ENCODE data around the gene SYT2. TPM values are rescaled to one million over a fixed set of nuclear protein-coding genes. Genes with fewer than 3 reads are reported as not detected.
"Not testable (repeated sequence)": the region's sequence is repeated elsewhere in the genome, so short reads cannot be mapped to it uniquely, and the experiment has no call there.

SYT2 gene
- total RNA-seq, 1 experiment from 2014 or later = not detected

DNA sequence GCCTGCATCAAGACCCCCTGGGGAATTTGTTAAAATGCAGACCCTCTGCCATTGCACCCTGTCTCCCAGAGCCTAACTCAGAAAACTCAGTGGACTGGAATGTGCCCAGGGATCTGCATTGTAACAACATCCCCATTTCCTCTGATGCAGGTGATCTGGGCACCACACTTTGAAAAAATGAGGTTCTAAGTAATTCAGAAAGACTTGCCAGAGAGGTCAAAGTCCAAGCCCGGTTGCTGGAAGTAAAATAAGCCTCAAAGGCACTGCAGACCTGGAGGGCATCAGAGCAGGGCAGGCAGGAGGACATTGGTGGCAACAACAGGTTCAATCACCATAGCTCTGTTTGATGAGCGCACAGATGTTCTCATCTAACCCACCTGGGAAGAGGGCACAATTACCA lies 90.7 kb downstream of the SYT2 start (continued):
- TF ChIP-seq CBX3 (IDR thresholded peaks at IDR 0.05; ENCODE audit: low read depth) (no peak), SIN3A (IDR thresholded peaks at IDR 0.05; ENCODE audit: low read depth) (no peak)
- TF ChIP-seq, protein P1, sequence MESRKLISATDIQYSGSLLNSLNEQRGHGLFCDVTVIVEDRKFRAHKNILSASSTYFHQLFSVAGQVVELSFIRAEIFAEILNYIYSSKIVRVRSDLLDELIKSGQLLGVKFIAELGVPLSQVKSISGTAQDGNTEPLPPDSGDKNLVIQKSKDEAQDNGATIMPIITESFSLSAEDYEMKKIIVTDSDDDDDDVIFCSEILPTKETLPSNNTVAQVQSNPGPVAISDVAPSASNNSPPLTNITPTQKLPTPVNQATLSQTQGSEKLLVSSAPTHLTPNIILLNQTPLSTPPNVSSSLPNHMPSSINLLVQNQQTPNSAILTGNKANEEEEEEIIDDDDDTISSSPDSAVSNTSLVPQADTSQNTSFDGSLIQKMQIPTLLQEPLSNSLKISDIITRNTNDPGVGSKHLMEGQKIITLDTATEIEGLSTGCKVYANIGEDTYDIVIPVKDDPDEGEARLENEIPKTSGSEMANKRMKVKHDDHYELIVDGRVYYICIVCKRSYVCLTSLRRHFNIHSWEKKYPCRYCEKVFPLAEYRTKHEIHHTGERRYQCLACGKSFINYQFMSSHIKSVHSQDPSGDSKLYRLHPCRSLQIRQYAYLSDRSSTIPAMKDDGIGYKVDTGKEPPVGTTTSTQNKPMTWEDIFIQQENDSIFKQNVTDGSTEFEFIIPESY (IDR thresholded peaks at IDR 0.05; ENCODE audit: extremely low read depth, insufficient replicate concordance, low read length) = no peak

- H3K9me3 ChIP-seq (ENCODE audit: control insufficient read depth in 1 of 2, insufficient read depth in 1 of 2, low read depth in 1 of 2, low read length in 2 of 2); DNase-seq (ENCODE audit: low read depth, low spot score); H3K9me2 ChIP-seq (ENCODE audit: insufficient read depth); H3K27me3 ChIP-seq (ENCODE audit: insufficient read depth, low read length); H2AFZ ChIP-seq (ENCODE audit: low read depth, low read length, poor library complexity, severe bottlenecking); H3K79me2 ChIP-seq (ENCODE audit: insufficient read depth, low read length); intact Hi-C loops (cut with micrococcal nuclease); H3K4me3 ChIP-seq (replicated peaks in 1 of 2; ENCODE audit: low read depth in 1 of 2, low read length in 2 of 2); CTCF ChIA-PET; H4K20me1 ChIP-seq (ENCODE audit: insufficient read depth); H3K9ac ChIP-seq (ENCODE audit: low read length); ATAC-seq; BruUV-seq (replicated peaks); RAD21 ChIA-PET (ENCODE audit: low non-redundant PET in 1 of 2, low total read pairs in 2 of 2, uncharacterized antibody in 2 of 2, unreplicated experiment in 2 of 2); H3K27ac ChIP-seq (ENCODE audit: low read depth, low read length); H3K4me2 ChIP-seq (ENCODE audit: low read length); POLR2A ChIA-PET; H3K36me3 ChIP-seq (ENCODE audit: control insufficient read depth in 1 of 2, insufficient read depth in 2 of 2, low read length in 2 of 2): not testable (repeated sequence)
- peaks cover 7 to 20% of the 10 kb centered on the region in 2 experiments; a peak in 3 of 4 replicates for H3K4me1 ChIP-seq (ENCODE audit: control insufficient read depth in 1 of 2, insufficient read depth in 2 of 2, low read length in 2 of 2)
Observed at GRCh38 chr1:202619012-202619411, 91.2 kb downstream of the SYT2 start.

DNA sequence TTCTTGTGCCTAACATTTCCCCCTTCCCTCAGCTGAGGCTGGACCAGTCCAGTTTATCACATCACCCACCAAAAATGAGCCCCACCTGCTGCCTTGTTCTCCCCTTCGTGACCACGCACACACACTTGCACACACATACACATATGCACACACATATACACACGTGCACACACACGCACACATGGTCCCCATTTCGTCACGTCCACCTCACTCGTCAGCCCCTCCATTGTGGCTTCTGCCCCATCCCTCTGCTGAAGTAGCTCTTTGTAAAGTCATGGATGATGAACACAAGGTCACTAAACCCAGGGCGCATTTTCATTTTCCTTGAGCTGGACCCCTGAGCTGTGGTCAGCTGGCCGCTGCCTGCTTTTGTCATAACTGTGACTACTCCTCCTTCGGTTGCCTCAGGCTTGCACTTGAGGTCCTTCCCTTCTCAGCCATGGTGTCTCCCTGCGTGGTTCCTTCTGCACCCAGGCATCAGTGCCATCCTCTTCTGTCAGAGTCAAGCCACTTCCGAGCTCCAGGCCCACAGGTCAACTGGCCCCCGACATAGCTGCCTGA lies 93.8 kb downstream of the SYT2 start:
- Histone ChIP-seq H4K20me1 (ENCODE audit: insufficient read depth) (no peaks in the 10 kb centered on the region), H3K9ac (ENCODE audit: low read length) (no peak overlapping the region), H3K4me1 (ENCODE audit: control insufficient read depth in 1 of 2, insufficient read depth in 2 of 2, low read length in 2 of 2) (peaks cover 7 to 10% of the 10 kb centered on the region in 2 experiments; a peak in 3 of 4 replicates), H3K4me2 (ENCODE audit: low read length) (no peak overlapping the region), H2AFZ (ENCODE audit: low read depth, low read length, poor library complexity, severe bottlenecking) (no peak overlapping the region), H3K79me2 (ENCODE audit: insufficient read depth, low read length) (no peaks in the 10 kb centered on the region), H3K27ac (ENCODE audit: low read depth, low read length) (no peak overlapping the region), H3K4me3 (replicated peaks in 1 of 2; ENCODE audit: low read depth in 1 of 2, low read length in 2 of 2) (no peak overlapping the region), H3K9me3 (ENCODE audit: control insufficient read depth in 1 of 2, insufficient read depth in 1 of 2, low read depth in 1 of 2, low read length in 2 of 2) (no peaks in the 10 kb centered on the region), H3K9me2 (ENCODE audit: insufficient read depth) (no peaks in the 10 kb centered on the region), H3K27me3 (ENCODE audit: insufficient read depth, low read length) (no peaks in the 10 kb centered on the region), H3K36me3 (ENCODE audit: control insufficient read depth in 1 of 2, insufficient read depth in 2 of 2, low read length in 2 of 2) (no peaks in the 10 kb centered on the region)
- ChIA-PET POLR2A (no interaction called here), RAD21 (ENCODE audit: low non-redundant PET in 1 of 2, low total read pairs in 2 of 2, uncharacterized antibody in 2 of 2, unreplicated experiment in 2 of 2) (no interaction called here), CTCF (no interaction called here)
- intact Hi-C loops (cut with micrococcal nuclease) = no loop called here
- no peak for ATAC-seq
- DNase-seq (ENCODE audit: low read depth, low spot score) = no peak
- no TSS peak for BruUV-seq (replicated peaks)
- no peak for TF ChIP-seq CEBPB (IDR thresholded peaks at IDR 0.05; ENCODE audit: low read depth)
- TF ChIP-seq ZFX (IDR thresholded peaks at IDR 0.05) = no peak
- no peak for TF ChIP-seq CTCF (IDR thresholded peaks at IDR 0.05 in 2 of 3, conservative IDR thresholded peaks at IDR 0.05 in 1 of 3; ENCODE audit: borderline replicate concordance in 1 of 3, insufficient read depth in 1 of 3, low read depth in 2 of 3, low read length in 2 of 3)
- TF ChIP-seq, protein P2, sequence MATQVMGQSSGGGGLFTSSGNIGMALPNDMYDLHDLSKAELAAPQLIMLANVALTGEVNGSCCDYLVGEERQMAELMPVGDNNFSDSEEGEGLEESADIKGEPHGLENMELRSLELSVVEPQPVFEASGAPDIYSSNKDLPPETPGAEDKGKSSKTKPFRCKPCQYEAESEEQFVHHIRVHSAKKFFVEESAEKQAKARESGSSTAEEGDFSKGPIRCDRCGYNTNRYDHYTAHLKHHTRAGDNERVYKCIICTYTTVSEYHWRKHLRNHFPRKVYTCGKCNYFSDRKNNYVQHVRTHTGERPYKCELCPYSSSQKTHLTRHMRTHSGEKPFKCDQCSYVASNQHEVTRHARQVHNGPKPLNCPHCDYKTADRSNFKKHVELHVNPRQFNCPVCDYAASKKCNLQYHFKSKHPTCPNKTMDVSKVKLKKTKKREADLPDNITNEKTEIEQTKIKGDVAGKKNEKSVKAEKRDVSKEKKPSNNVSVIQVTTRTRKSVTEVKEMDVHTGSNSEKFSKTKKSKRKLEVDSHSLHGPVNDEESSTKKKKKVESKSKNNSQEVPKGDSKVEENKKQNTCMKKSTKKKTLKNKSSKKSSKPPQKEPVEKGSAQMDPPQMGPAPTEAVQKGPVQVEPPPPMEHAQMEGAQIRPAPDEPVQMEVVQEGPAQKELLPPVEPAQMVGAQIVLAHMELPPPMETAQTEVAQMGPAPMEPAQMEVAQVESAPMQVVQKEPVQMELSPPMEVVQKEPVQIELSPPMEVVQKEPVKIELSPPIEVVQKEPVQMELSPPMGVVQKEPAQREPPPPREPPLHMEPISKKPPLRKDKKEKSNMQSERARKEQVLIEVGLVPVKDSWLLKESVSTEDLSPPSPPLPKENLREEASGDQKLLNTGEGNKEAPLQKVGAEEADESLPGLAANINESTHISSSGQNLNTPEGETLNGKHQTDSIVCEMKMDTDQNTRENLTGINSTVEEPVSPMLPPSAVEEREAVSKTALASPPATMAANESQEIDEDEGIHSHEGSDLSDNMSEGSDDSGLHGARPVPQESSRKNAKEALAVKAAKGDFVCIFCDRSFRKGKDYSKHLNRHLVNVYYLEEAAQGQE (IDR thresholded peaks at IDR 0.05; ENCODE audit: low read depth) = no peak
- TF ChIP-seq EGR1 (IDR thresholded peaks at IDR 0.05; ENCODE audit: low read depth) = no peak
- TF ChIP-seq POLR2AphosphoS5 (IDR thresholded peaks at IDR 0.05; ENCODE audit: low read depth, low read length) = no peak
- TF ChIP-seq YY1 (IDR thresholded peaks at IDR 0.05; ENCODE audit: extremely low read depth, insufficient replicate concordance, low read depth, low read length) = no peak
